Fibroblast of the aortic adventitia (primary cell): ENCODE measurements around the gene PIK3CG. TPM values are rescaled to one million over a fixed set of nuclear protein-coding genes. Genes with fewer than 3 reads are reported as not detected.
"Not testable (repeated sequence)": the region's sequence is repeated elsewhere in the genome, so short reads cannot be mapped to it uniquely, and the experiment has no call there.

ENCODE experiments used
- DNase-seq: peaks from one replicate; pipeline ENCODE4 v3.0.0-alpha.2; 2010; ENCODE audit warnings: low read depth
- H3K4me3 ChIP-seq: 2 replicates; pipeline ENCODE4 v1.5.1; 2011; ENCODE audit warnings: low read depth, mild to moderate bottlenecking, control low read depth, low read length, moderate library complexity
- total RNA-seq: library from RNA; depleted of rRNA; stranded (reverse); fragments of >200 nt; gene quantifications from 2 replicates; pipeline ENCODE4 v1.2.3, GENCODE V29; 2012; ENCODE audit warnings: low replicate concordance
- TF ChIP-seq, protein P1 (sequence below): IDR thresholded peaks from 2 replicates; pipeline ENCODE4 v1.5.1; 2011; ENCODE audit warnings: mild to moderate bottlenecking, low read length, control low read depth, inconsistent platforms; ENCODE audit not compliant: insufficient read depth

Gene PIK3CG
- total RNA-seq, 1 donor = not detected

DNA sequence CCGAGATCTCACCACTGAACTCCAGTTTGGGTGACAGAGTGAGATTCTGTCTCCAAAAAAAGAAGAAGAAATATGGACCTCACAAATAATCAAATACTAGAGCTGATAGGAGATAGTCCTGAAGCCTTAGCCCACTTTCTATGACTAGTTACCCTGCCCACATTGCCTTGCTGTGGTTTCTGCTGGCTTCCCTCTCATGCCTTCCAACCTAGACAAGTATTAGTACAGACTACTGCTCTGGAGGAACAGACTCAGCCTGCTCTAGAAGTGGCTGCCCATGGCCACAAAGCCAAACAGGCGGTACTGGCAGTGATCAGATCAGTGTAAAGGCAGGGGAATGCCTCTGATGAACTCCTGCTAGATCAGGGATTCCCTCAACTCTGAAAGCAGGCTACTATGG lies 89.8 kb downstream of the PIK3CG start:
- H3K4me3 ChIP-seq = no peak overlapping the region
- TF ChIP-seq, protein P1, sequence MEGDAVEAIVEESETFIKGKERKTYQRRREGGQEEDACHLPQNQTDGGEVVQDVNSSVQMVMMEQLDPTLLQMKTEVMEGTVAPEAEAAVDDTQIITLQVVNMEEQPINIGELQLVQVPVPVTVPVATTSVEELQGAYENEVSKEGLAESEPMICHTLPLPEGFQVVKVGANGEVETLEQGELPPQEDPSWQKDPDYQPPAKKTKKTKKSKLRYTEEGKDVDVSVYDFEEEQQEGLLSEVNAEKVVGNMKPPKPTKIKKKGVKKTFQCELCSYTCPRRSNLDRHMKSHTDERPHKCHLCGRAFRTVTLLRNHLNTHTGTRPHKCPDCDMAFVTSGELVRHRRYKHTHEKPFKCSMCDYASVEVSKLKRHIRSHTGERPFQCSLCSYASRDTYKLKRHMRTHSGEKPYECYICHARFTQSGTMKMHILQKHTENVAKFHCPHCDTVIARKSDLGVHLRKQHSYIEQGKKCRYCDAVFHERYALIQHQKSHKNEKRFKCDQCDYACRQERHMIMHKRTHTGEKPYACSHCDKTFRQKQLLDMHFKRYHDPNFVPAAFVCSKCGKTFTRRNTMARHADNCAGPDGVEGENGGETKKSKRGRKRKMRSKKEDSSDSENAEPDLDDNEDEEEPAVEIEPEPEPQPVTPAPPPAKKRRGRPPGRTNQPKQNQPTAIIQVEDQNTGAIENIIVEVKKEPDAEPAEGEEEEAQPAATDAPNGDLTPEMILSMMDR = no peak
- DNase-seq = no peak

DNA sequence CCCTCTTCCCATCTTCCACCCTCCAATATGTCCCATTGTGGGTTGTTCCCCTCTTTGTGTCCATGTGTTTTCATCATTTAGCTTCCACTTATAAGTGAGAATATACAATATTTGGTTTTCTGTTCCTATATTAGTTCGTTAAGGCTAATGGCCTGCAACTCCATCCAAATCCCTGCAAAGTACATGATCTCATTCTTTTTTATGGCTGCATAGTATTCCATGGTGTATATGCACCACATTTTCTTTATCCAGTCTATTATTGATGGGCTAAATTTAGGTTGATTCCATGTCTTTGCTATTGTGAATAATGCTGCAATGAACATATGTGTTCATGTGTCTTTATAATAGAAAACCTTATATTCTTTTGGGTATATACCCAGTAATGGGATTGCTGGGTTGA lies 90.8 kb downstream of the PIK3CG start:
- not testable (repeated sequence) for DNase-seq, H3K4me3 ChIP-seq

Other genes with a start within 250 kb of the PIK3CG start
- gene CCDC71L, start 204.1 kb upstream of the PIK3CG start, total RNA-seq = 25.1 and 40.6 TPM in 2 replicates
- 2.7 and 6.9 TPM in 2 replicates for gene PRKAR2B, start 179.4 kb downstream of the PIK3CG start, total RNA-seq